ENCODE data around the gene CREG2.
A peak's percentile ranks its signal among the peaks of the same experiment; 100 is the strongest.

GRCh38 chr2:101387151-101387834 lies at the start of gene CREG2:
- TF ChIP-seq CTCF (IDR thresholded peaks at IDR 0.05 in 8 of 11, conservative IDR thresholded peaks at IDR 0.05 in 3 of 11) = peak in 6 of 11 experiments; percentile 33 to 63 (median 60)
- peak in 1 of 3 donors; percentile 21 for TF ChIP-seq POLR2AphosphoS5 (IDR thresholded peaks at IDR 0.05)

Measured in spleen (tissue), 7 donors.